Mucosa of gallbladder (tissue), 1 donor: ENCODE results near the gene GABRG3. TPM values are rescaled to one million over a fixed set of nuclear protein-coding genes. Genes with fewer than 3 reads are reported as not detected.
A peak's percentile ranks its signal among the peaks of the same experiment; 100 is the strongest.
"Not testable (repeated sequence)": the region's sequence is repeated elsewhere in the genome, so short reads cannot be mapped to it uniquely, and the experiment has no call there.

Experiments used
- DNase-seq: peaks from one replicate; pipeline ENCODE4 v3.0.0-alpha.2; 2020; ENCODE audit warnings: low spot score
- total RNA-seq: library from RNA; stranded (reverse); gene quantifications from one replicate; pipeline ENCODE4 v1.2.1, GENCODE V29; 2021
- donor health status: DM: no; HTN: no; CAD: no.

The GABRG3 gene
- total RNA-seq, 1 donor from 2014 or later = not detected

GRCh38 chr15:27336676-27337075 is 365.7 kb downstream of the GABRG3 start:
- DNase-seq = no peak

- DNase-seq = no peak
Observed at GRCh38 chr15:27339138-27339537, 368.2 kb downstream of the GABRG3 start.

GRCh38 chr15:27341780-27342343 is 370.9 kb downstream of the GABRG3 start:
- no peak for DNase-seq

GRCh38 chr15:27342991-27343390 is 372.0 kb downstream of the GABRG3 start:
- DNase-seq = no peak

GRCh38 chr15:27352136-27352535 is 381.2 kb downstream of the GABRG3 start:
- DNase-seq = no peak

GRCh38 chr15:27353856-27354255 is 382.9 kb downstream of the GABRG3 start:
- no peak for DNase-seq

GRCh38 chr15:27358751-27359434 is 387.9 kb downstream of the GABRG3 start:
- no peak for DNase-seq

GRCh38 chr15:27359586-27359985 is 388.6 kb downstream of the GABRG3 start:
- DNase-seq = no peak

- DNase-seq = no peak
Observed at GRCh38 chr15:27360316-27360715, 389.3 kb downstream of the GABRG3 start.

- DNase-seq = no peak
Observed at GRCh38 chr15:27361438-27361837, 390.5 kb downstream of the GABRG3 start.

- DNase-seq = peak; percentile 56
Observed at GRCh38 chr15:27365456-27365855, 394.5 kb downstream of the GABRG3 start.

GRCh38 chr15:27377391-27377790 is 406.4 kb downstream of the GABRG3 start:
- not testable (repeated sequence) for DNase-seq

- DNase-seq = no peak
Observed at GRCh38 chr15:27382361-27383025, 411.5 kb downstream of the GABRG3 start.

GRCh38 chr15:27383726-27384125 is 412.7 kb downstream of the GABRG3 start:
- DNase-seq = no peak

GRCh38 chr15:27392163-27392562 is 421.2 kb downstream of the GABRG3 start:
- no peak for DNase-seq

GRCh38 chr15:27396521-27396920 is 425.5 kb downstream of the GABRG3 start:
- no peak for DNase-seq

GRCh38 chr15:27396996-27397395 is 426.0 kb downstream of the GABRG3 start:
- DNase-seq = no peak

GRCh38 chr15:27398631-27399161 is 427.7 kb downstream of the GABRG3 start:
- no peak for DNase-seq

GRCh38 chr15:27399241-27399640 is 428.3 kb downstream of the GABRG3 start:
- no peak for DNase-seq

- no peak for DNase-seq
Observed at GRCh38 chr15:27401471-27401870, 430.5 kb downstream of the GABRG3 start.

GRCh38 chr15:27408428-27408827 is 437.4 kb downstream of the GABRG3 start:
- no peak for DNase-seq

GRCh38 chr15:27410996-27411605 is 440.1 kb downstream of the GABRG3 start:
- no peak for DNase-seq
